B cell (primary cell): ENCODE data around the gene AAK1. TPM values are rescaled to one million over a fixed set of nuclear protein-coding genes. Genes with fewer than 3 reads are reported as not detected.

Experiments
- ATAC-seq: fragments of 200-7000 bp; cut with Tn5 transposase; one replicate; pipeline ENCODE4 v1.10.0; 2021; ENCODE audit warnings: low read depth, mild to moderate bottlenecking, moderate number of reproducible peaks, moderate library complexity
- CTCF ChIA-PET: fragments of 350-600 bp; sonication (Branson Sonifier 250); formaldehyde crosslinking; loops from one replicate; lab custom pipeline; 2021; ENCODE audit warnings: antibody characterized with exemption, inconsistent platforms; lab: Charles Lee
- POLR2A ChIA-PET: fragments of 350-600 bp; sonication (Branson Sonifier 250); formaldehyde crosslinking; loops from one replicate; lab custom pipeline; 2021; ENCODE audit warnings: antibody characterized with exemption; lab: Charles Lee
- DNase-seq: peaks from one replicate; pipeline ENCODE4 v3.0.0; 2013
- H2AFZ ChIP-seq: 2 replicates; pipeline ENCODE4 v1.6.1; 2012; ENCODE audit warnings: mild to moderate bottlenecking, low read depth, low read length; ENCODE audit not compliant: insufficient read depth, poor library complexity, severe bottlenecking
- H3K27ac ChIP-seq, 2 donors: 1 replicate in 1 of 2; 2 replicates in 1 of 2; pipeline ENCODE4 v1.5.1; 2012 to 2013; ENCODE audit warnings: low read length in 2 of 2, mild to moderate bottlenecking in 2 of 2, moderate library complexity in 1 of 2
- H3K27me3 ChIP-seq, 4 experiments: fragments of 200-600 bp in 1 of 4; sonication (generic) in 1 of 4; replicated peaks in 1 of 4; 1 replicate in 2 of 4; 2 replicates in 2 of 4; pipeline versions ENCODE4 v1.6.1 to v1.7.0; 2013 to 2016; ENCODE audit warnings: low read length in 3 of 4, mild to moderate bottlenecking in 2 of 4, mixed read lengths in 1 of 4, moderate library complexity in 1 of 4; ENCODE audit not compliant: insufficient read depth in 4 of 4, control insufficient read depth in 3 of 4; ENCODE audit errors: control extremely low read depth in 1 of 4
- H3K36me3 ChIP-seq, 2 experiments: replicated peaks in 1 of 2; 1 replicate in 1 of 2; 2 replicates in 1 of 2; pipeline versions ENCODE4 v1.6.1 to v1.7.1; 2013; ENCODE audit warnings: low read length in 1 of 2; ENCODE audit not compliant: insufficient read depth in 2 of 2, control insufficient read depth in 1 of 2; ENCODE audit errors: control extremely low read depth in 1 of 2, extremely low read depth in 1 of 2
- H3K4me1 ChIP-seq, 2 donors: fragments of 200-600 bp in 1 of 2; sonication (generic) in 1 of 2; 1 replicate in 1 of 2; 2 replicates in 1 of 2; pipeline versions ENCODE4 v1.5.1 to v1.6.1; 2013 to 2017; ENCODE audit warnings: low read length in 2 of 2; ENCODE audit not compliant: control insufficient read depth in 2 of 2, insufficient read depth in 2 of 2
- H3K4me2 ChIP-seq: replicated peaks from 2 replicates; pipeline ENCODE3; 2012; ENCODE audit warnings: mild to moderate bottlenecking, low read depth, low read length; ENCODE audit not compliant: poor library complexity, severe bottlenecking
- H3K4me3 ChIP-seq, 5 experiments: fragments of 200-600 bp in 1 of 5; sonication (generic) in 1 of 5; 1 replicate in 3 of 5; 2 replicates in 2 of 5; pipeline versions ENCODE4 v1.5.1 to v1.7.0; 2011 to 2016; ENCODE audit warnings: low read length in 4 of 5, mild to moderate bottlenecking in 4 of 5, low read depth in 2 of 5, control low read depth in 1 of 5, moderate library complexity in 1 of 5; ENCODE audit not compliant: insufficient read depth in 1 of 5; ENCODE audit errors: control extremely low read depth in 1 of 5, extremely low read depth in 1 of 5
- H3K79me2 ChIP-seq: fragments of 200-600 bp; sonication (generic); one replicate; pipeline ENCODE4 v1.6.0; 2016; ENCODE audit warnings: low read length; ENCODE audit not compliant: control insufficient read depth, insufficient read depth
- H3K9ac ChIP-seq: fragments of 200-600 bp; sonication (generic); 2 replicates; pipeline ENCODE4 v1.6.1; 2017; ENCODE audit warnings: mild to moderate bottlenecking, low read length, moderate library complexity
- H3K9me3 ChIP-seq, 3 donors: one replicate each; pipeline versions ENCODE4 v1.6.1 to v1.7.1; 2013; ENCODE audit warnings: low read length in 2 of 3; ENCODE audit not compliant: control insufficient read depth in 2 of 3, insufficient read depth in 1 of 3; ENCODE audit errors: control extremely low read depth in 1 of 3
- H4K20me1 ChIP-seq: 2 replicates; pipeline ENCODE4 v1.6.0; 2012; ENCODE audit warnings: mild to moderate bottlenecking, low read length; ENCODE audit not compliant: insufficient read depth, control insufficient read depth, poor library complexity, severe bottlenecking
- H3K27ac Mint-ChIP-seq: one replicate; pipeline ENCODE4 v1.8.0; 2021; ENCODE audit warnings: mixed read lengths
- H3K27me3 Mint-ChIP-seq: one replicate; pipeline ENCODE4 v1.8.0; 2021; ENCODE audit warnings: mixed read lengths
- H3K4me1 Mint-ChIP-seq: one replicate; pipeline ENCODE4 v1.8.0; 2021; ENCODE audit warnings: mixed read lengths
- H3K4me3 Mint-ChIP-seq: one replicate; pipeline ENCODE4 v1.8.0; 2021; ENCODE audit warnings: mixed read lengths
- H3K9me3 Mint-ChIP-seq: one replicate; pipeline ENCODE4 v1.8.0; 2022; ENCODE audit warnings: mixed read lengths; ENCODE audit not compliant: insufficient read depth
- EZH2 ChIP-seq: IDR thresholded peaks from 2 replicates; pipeline ENCODE4 v1.6.1; 2012; ENCODE audit warnings: borderline replicate concordance, low read depth, mild to moderate bottlenecking, moderate library complexity, low read length; ENCODE audit not compliant: insufficient read depth, poor library complexity, severe bottlenecking
- WGBS: methylation state at CpG from one replicate; pipeline ENCODE4 v1.1.5; 2013; ENCODE audit warnings: missing lambda C conversion rate; ENCODE audit not compliant: insufficient coverage; 5-methylcytosine and 5-hydroxymethylcytosine counted together
- intact Hi-C: fragments of 100-400 bp; cut with micrococcal nuclease; formaldehyde crosslinking; loops from one replicate; pipeline ENCODE4 v1.10.0; 2022
- polyA plus RNA-seq: library from polyadenylated mRNA; depleted of rRNA; stranded (reverse); fragments of >200 nt; gene quantifications from 2 replicates; pipeline ENCODE4 v1.2.3, GENCODE V29; 2012
- total RNA-seq, 2 donors: library from RNA; stranded (reverse); fragments of 120-200 nt in 1 of 2; gene quantifications; 1 replicate in 1 of 2; 2 replicates in 1 of 2; pipeline versions ENCODE4 v1.2.3 to v1.2.4, GENCODE V29; 2013 to 2022
- TF ChIP-seq, protein P1 (sequence below): fragments of 200-600 bp; IDR thresholded peaks from one replicate; pipeline ENCODE4 v1.8.0; 2022; ENCODE audit warnings: antibody characterized with exemption, mild to moderate bottlenecking

The AAK1 gene
- total and polyA plus RNA-seq, 2 donors (not counting 1 experiment from before 2014, with no cell fraction given): 2.4 to 7.2 TPM

DNA sequence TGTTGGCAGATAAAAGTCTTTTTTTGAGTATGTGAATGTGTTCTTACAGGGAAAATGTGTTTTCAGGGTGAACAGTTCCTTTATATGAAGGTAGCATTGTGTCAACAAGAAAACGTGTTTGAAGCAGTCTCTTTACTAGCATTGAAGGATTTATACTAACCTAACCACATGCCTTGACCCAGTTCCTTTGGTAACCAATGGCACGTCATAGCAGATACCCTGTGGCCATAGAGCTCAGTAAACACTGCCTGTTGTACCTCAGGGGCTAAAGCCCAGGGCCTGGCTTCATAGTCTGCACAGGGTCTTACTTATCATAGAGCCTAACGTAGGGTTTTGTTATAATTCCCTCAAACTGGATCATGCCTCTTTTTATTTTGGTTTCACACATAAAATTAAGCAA is 174.2 kb downstream of the AAK1 start:
- Histone ChIP-seq H3K27me3 (no peaks in the 10 kb centered on the region), H4K20me1 (no peaks in the 10 kb centered on the region), H3K4me1 (no peaks in the 10 kb centered on the region), H3K79me2 (no peaks in the 10 kb centered on the region), H3K27ac (no peak overlapping the region), H3K4me3 (no peak overlapping the region), H3K9me3 (no peaks in the 10 kb centered on the region), H3K36me3 (no peaks in the 10 kb centered on the region), H3K9ac (no peak overlapping the region), H3K4me2 (no peak overlapping the region), H2AFZ (no peak overlapping the region)
- Mint-ChIP-seq H3K4me1 (no peaks in the 10 kb centered on the region), H3K4me3 (no peak overlapping the region), H3K27ac (no peak overlapping the region), H3K27me3 (peaks cover 15% of the 10 kb centered on the region), H3K9me3 (no peaks in the 10 kb centered on the region)
- TF ChIP-seq, protein P1, sequence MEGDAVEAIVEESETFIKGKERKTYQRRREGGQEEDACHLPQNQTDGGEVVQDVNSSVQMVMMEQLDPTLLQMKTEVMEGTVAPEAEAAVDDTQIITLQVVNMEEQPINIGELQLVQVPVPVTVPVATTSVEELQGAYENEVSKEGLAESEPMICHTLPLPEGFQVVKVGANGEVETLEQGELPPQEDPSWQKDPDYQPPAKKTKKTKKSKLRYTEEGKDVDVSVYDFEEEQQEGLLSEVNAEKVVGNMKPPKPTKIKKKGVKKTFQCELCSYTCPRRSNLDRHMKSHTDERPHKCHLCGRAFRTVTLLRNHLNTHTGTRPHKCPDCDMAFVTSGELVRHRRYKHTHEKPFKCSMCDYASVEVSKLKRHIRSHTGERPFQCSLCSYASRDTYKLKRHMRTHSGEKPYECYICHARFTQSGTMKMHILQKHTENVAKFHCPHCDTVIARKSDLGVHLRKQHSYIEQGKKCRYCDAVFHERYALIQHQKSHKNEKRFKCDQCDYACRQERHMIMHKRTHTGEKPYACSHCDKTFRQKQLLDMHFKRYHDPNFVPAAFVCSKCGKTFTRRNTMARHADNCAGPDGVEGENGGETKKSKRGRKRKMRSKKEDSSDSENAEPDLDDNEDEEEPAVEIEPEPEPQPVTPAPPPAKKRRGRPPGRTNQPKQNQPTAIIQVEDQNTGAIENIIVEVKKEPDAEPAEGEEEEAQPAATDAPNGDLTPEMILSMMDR: no peak
- no peak for TF ChIP-seq EZH2
- CTCF ChIA-PET: no interaction called here
- 38% methylated on average over 1 of the region's 3 CpGs for WGBS
- DNase-seq (no peak), ATAC-seq (no peak)
- intact Hi-C loops: no loop called here
- POLR2A ChIA-PET: no interaction called here

DNA sequence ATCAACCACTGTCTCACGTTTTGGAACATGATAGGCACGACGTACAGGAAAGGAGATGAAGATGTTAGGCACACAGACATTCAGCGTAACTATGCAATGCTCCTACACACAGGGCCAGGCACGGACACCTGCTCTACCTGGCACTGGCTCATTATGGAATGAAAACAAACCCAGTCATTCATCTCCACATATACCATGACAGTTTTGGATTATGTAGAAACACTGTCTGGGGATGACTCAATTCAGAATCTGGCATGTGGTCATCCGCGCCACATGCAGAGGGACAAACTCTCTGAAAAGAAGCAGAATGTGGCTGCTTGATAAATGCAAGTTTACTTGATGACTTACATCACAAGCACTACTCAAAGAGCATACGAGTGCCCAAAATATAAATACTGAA is 176.8 kb downstream of the AAK1 start:
- no peak overlapping the region for H3K4me3 ChIP-seq
- no peak overlapping the region for H3K27ac ChIP-seq
- no peaks in the 10 kb centered on the region for H4K20me1 ChIP-seq
- H3K4me1 ChIP-seq: no peaks in the 10 kb centered on the region
- ChIA-PET CTCF (no interaction called here), POLR2A (no interaction called here)
- no peak overlapping the region for H3K27ac Mint-ChIP-seq
- no peaks in the 10 kb centered on the region for H3K9me3 Mint-ChIP-seq
- no peaks in the 10 kb centered on the region for H3K4me1 Mint-ChIP-seq
- no peak for ATAC-seq
- no peak overlapping the region for H2AFZ ChIP-seq
- intact Hi-C loops: no loop called here
- DNase-seq: no peak
- peaks cover 15% of the 10 kb centered on the region for H3K27me3 Mint-ChIP-seq
- no peaks in the 10 kb centered on the region for H3K79me2 ChIP-seq
- H3K27me3 ChIP-seq: no peaks in the 10 kb centered on the region
- no peak overlapping the region for H3K4me2 ChIP-seq
- H3K36me3 ChIP-seq: no peaks in the 10 kb centered on the region
- H3K4me3 Mint-ChIP-seq: no peak overlapping the region
- TF ChIP-seq, protein P1: no peak
- no peak for TF ChIP-seq EZH2
- H3K9me3 ChIP-seq: no peaks in the 10 kb centered on the region
- no CpG with 5 or more reads among the region's 8 CpGs for WGBS
- H3K9ac ChIP-seq: no peak overlapping the region
